Neural cell (in vitro differentiated cells): ENCODE results near the gene STK32B. TPM values are rescaled to one million over a fixed set of nuclear protein-coding genes. Genes with fewer than 3 reads are reported as not detected.

Source experiments
- H2AFZ ChIP-seq: fragments of 200-600, 300-800 bp; sonication (generic), shearing (Covaris generic); 2 replicates; pipeline ENCODE4 v1.6.0; 2014; ENCODE audit warnings: low read depth, mild to moderate bottlenecking, antibody characterized with exemption, low read length, moderate library complexity
- H3F3A ChIP-seq: fragments of 200-600 bp; shearing (Covaris generic); 2 replicates; pipeline ENCODE4 v1.6.1; 2016; ENCODE audit warnings: mild to moderate bottlenecking, moderate library complexity, mixed read lengths, antibody characterized with exemption, low read length; ENCODE audit not compliant: insufficient read depth, poor library complexity, severe bottlenecking
- H3K27ac ChIP-seq: fragments of 200-600, 300-800 bp; sonication (generic), shearing (Covaris generic); 2 replicates; pipeline ENCODE4 v1.5.1; 2014; ENCODE audit warnings: mild to moderate bottlenecking, low read length, moderate library complexity
- H3K27me3 ChIP-seq: fragments of 300-800, 200-600 bp; sonication (generic), shearing (Covaris generic); 2 replicates; pipeline ENCODE4 v1.6.0; 2014; ENCODE audit warnings: mild to moderate bottlenecking, low read depth, low read length, moderate library complexity; ENCODE audit not compliant: insufficient read depth
- H3K36me3 ChIP-seq: fragments of 300-800, 200-600 bp; sonication (generic), shearing (Covaris generic); 2 replicates; pipeline ENCODE4 v1.5.1; 2014; ENCODE audit warnings: mild to moderate bottlenecking, antibody characterized with exemption, low read length, moderate library complexity; ENCODE audit not compliant: insufficient read depth
- H3K4me2 ChIP-seq: fragments of 300-800, 200-600 bp; sonication (generic), shearing (Covaris generic); 2 replicates; pipeline ENCODE4 v1.6.0; 2014; ENCODE audit warnings: mild to moderate bottlenecking, low read length
- H3K4me3 ChIP-seq: fragments of 300-800, 200-600 bp; sonication (generic), shearing (Covaris generic); 2 replicates; pipeline ENCODE4 v1.5.1; 2014; ENCODE audit warnings: mild to moderate bottlenecking, low read length, moderate library complexity
- H3K79me2 ChIP-seq: fragments of 200-600 bp; shearing (Covaris generic); replicated peaks from 2 replicates; pipeline ENCODE4 v1.6.0; 2014; ENCODE audit warnings: mild to moderate bottlenecking, low read length, moderate library complexity; ENCODE audit not compliant: insufficient read depth
- H3K9ac ChIP-seq: fragments of 300-800, 200-600 bp; sonication (generic), shearing (Covaris generic); 2 replicates; pipeline ENCODE4 v1.6.1; 2016; ENCODE audit warnings: mild to moderate bottlenecking, low read length, mixed read lengths
- H3K9me2 ChIP-seq: fragments of 200-600 bp; shearing (Covaris generic); 2 replicates; pipeline ENCODE4 v1.6.1; 2016; ENCODE audit warnings: mild to moderate bottlenecking, low read length, mixed read lengths; ENCODE audit not compliant: insufficient read depth
- H3K9me3 ChIP-seq: fragments of 200-600, 300-800 bp; sonication (generic), shearing (Covaris generic); 2 replicates; pipeline ENCODE4 v1.6.1; 2016; ENCODE audit warnings: mild to moderate bottlenecking, mixed run types, low read length, moderate library complexity, mixed read lengths
- H4K20me1 ChIP-seq: fragments of 200-600 bp; shearing (Covaris generic); 2 replicates; pipeline ENCODE4 v1.6.1; 2016; ENCODE audit warnings: mild to moderate bottlenecking, mixed run types; ENCODE audit not compliant: insufficient read depth
- CTCF ChIP-seq: fragments of 450-650 bp; IDR thresholded peaks from 2 replicates; pipeline ENCODE4 v1.5.1; 2014; ENCODE audit warnings: antibody characterized with exemption, mild to moderate bottlenecking, moderate library complexity; ENCODE audit not compliant: poor library complexity, severe bottlenecking
- EP300 ChIP-seq: fragments of 450-650 bp; conservative IDR thresholded peaks from 2 replicates; pipeline ENCODE4 v1.6.1; 2014; ENCODE audit warnings: antibody characterized with exemption, mild to moderate bottlenecking, moderate library complexity; ENCODE audit not compliant: poor library complexity, severe bottlenecking
- EZH2 ChIP-seq: fragments of 200-600, 300-800 bp; shearing (Covaris generic), sonication (generic); IDR thresholded peaks from 2 replicates; pipeline ENCODE4 v1.6.1; 2014; ENCODE audit warnings: antibody characterized with exemption, low read length, borderline replicate concordance, mild to moderate bottlenecking; ENCODE audit not compliant: insufficient read depth, poor library complexity, severe bottlenecking
- MXI1 ChIP-seq: fragments of 450-650 bp; conservative IDR thresholded peaks from 2 replicates; pipeline ENCODE4 v1.6.1; 2014; ENCODE audit warnings: antibody characterized with exemption, mild to moderate bottlenecking; ENCODE audit not compliant: poor library complexity, severe bottlenecking
- POLR2AphosphoS5 ChIP-seq: IDR thresholded peaks from 2 replicates; pipeline ENCODE4 v1.6.1; 2012
- RAD21 ChIP-seq: fragments of 450-650 bp; conservative IDR thresholded peaks from 2 replicates; pipeline ENCODE4 v1.6.1; 2014; ENCODE audit warnings: antibody characterized with exemption, mild to moderate bottlenecking, moderate library complexity
- REST ChIP-seq: IDR thresholded peaks from 2 replicates; pipeline ENCODE4 v1.6.1; 2012; ENCODE audit warnings: borderline replicate concordance
- SMC3 ChIP-seq: fragments of 450-650 bp; conservative IDR thresholded peaks from 2 replicates; pipeline ENCODE4 v1.6.1; 2014; ENCODE audit warnings: antibody characterized with exemption, mild to moderate bottlenecking, moderate library complexity; ENCODE audit not compliant: poor library complexity
- TAF1 ChIP-seq: IDR thresholded peaks from 2 replicates; pipeline ENCODE4 v1.6.1; 2012; ENCODE audit warnings: low read depth
- polyA plus RNA-seq: library from polyadenylated mRNA; depleted of rRNA; stranded (reverse); fragments of >200 nt; gene quantifications from 2 replicates; pipeline ENCODE4 v1.2.3, GENCODE V29; 2014

The STK32B gene
- polyA plus RNA-seq, 1 donor from 2014 or later: 42.8 TPM

GRCh38 chr4:5511791-5512190 is 460.5 kb downstream of the STK32B start:
- Histone ChIP-seq H3K36me3 (no peaks in the 10 kb centered on the region), H3K27ac (no peak overlapping the region), H4K20me1 (no peaks in the 10 kb centered on the region), H3K27me3 (no peaks in the 10 kb centered on the region), H3K9me3 (no peaks in the 10 kb centered on the region), H3F3A (no peaks in the 10 kb centered on the region), H3K4me3 (no peak overlapping the region), H3K79me2 (no peaks in the 10 kb centered on the region), H3K9ac (no peak overlapping the region), H2AFZ (no peak overlapping the region), H3K9me2 (no peaks in the 10 kb centered on the region), H3K4me2 (no peak overlapping the region)
- TF ChIP-seq EZH2: no peak
- TF ChIP-seq EP300: no peak
- TF ChIP-seq CTCF: no peak
- TF ChIP-seq REST: no peak
- no peak for TF ChIP-seq SMC3
- no peak for TF ChIP-seq POLR2AphosphoS5
- no peak for TF ChIP-seq RAD21
- no peak for TF ChIP-seq MXI1
- TF ChIP-seq TAF1: no peak

- Histone ChIP-seq H3K9me3 (no peaks in the 10 kb centered on the region), H3K79me2 (no peaks in the 10 kb centered on the region), H2AFZ (no peak overlapping the region), H3F3A (no peaks in the 10 kb centered on the region), H3K9ac (no peak overlapping the region), H3K4me3 (no peak overlapping the region), H3K27me3 (no peaks in the 10 kb centered on the region), H3K9me2 (no peaks in the 10 kb centered on the region), H4K20me1 (no peaks in the 10 kb centered on the region), H3K36me3 (no peaks in the 10 kb centered on the region), H3K4me2 (no peak overlapping the region), H3K27ac (no peak overlapping the region)
- TF ChIP-seq CTCF: no peak
- TF ChIP-seq EZH2: no peak
- TF ChIP-seq POLR2AphosphoS5: no peak
- TF ChIP-seq EP300: no peak
- TF ChIP-seq REST: no peak
- TF ChIP-seq RAD21: no peak
- TF ChIP-seq MXI1: no peak
- no peak for TF ChIP-seq TAF1
- TF ChIP-seq SMC3: no peak
Observed at GRCh38 chr4:5515646-5516045, 464.4 kb downstream of the STK32B start.
